Right lobe of liver (tissue), 4 donors: ENCODE measurements around the gene DIABLO.

ENCODE experiments used
- POLR2A ChIP-seq: fragments of 450-650 bp; IDR thresholded peaks from one replicate; pipeline ENCODE4 v1.6.1; 2017; ENCODE audit warnings: antibody characterized with exemption, mild to moderate bottlenecking
- TF ChIP-seq, protein P1 (sequence below), 4 donors: fragments of 200-600 bp in 3 of 4; fragments of 450-650 bp in 1 of 4; IDR thresholded peaks; one replicate each; pipeline versions ENCODE4 v1.5.1 to v1.8.0; 2016 to 2022; ENCODE audit warnings: antibody characterized with exemption in 4 of 4, mild to moderate bottlenecking in 2 of 4
- donor health status: DM: no; HTN: no; CAD: no.
- donor health status: DM: no; HTN: no; CAD: no.
- donor health status: DM: no; HTN: yes; CAD: no.

DNA sequence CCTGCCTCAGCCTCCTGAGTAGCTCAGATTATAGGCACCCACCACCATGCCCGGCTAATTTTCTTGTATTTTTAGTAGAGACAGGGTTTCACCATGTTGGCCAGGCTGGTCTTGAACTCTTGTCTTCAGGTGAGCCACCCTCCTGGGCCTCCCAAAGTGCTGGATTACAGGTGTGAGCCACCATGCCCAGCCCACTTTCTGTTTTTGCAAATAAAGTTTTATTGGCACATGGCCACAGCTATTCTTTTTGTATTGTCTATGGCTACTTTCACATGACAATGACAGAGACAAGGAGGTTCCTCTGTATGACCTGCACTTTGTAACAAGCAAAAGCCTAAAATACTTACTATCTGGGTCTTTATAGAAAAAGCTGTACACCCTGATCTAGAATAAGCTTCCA lies 19.7 kb upstream of the DIABLO start:
- TF ChIP-seq, protein P1, sequence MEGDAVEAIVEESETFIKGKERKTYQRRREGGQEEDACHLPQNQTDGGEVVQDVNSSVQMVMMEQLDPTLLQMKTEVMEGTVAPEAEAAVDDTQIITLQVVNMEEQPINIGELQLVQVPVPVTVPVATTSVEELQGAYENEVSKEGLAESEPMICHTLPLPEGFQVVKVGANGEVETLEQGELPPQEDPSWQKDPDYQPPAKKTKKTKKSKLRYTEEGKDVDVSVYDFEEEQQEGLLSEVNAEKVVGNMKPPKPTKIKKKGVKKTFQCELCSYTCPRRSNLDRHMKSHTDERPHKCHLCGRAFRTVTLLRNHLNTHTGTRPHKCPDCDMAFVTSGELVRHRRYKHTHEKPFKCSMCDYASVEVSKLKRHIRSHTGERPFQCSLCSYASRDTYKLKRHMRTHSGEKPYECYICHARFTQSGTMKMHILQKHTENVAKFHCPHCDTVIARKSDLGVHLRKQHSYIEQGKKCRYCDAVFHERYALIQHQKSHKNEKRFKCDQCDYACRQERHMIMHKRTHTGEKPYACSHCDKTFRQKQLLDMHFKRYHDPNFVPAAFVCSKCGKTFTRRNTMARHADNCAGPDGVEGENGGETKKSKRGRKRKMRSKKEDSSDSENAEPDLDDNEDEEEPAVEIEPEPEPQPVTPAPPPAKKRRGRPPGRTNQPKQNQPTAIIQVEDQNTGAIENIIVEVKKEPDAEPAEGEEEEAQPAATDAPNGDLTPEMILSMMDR (IDR thresholded peaks at IDR 0.05), result no peak
- TF ChIP-seq POLR2A, result no peak
